OCI-LY1 (cell line): ENCODE data around the gene SLC17A1.

ENCODE experiments used
- CTCF ChIP-seq: fragments of 200-600 bp; sonication (generic), shearing (Covaris generic); IDR thresholded peaks from 2 replicates; pipeline ENCODE4 v1.5.1; 2017; ENCODE audit warnings: mild to moderate bottlenecking, antibody characterized with exemption, low read length, moderate library complexity, mixed read lengths
- EZH2 ChIP-seq: fragments of 200-600 bp; sonication (generic), shearing (Covaris generic); IDR thresholded peaks from 2 replicates; pipeline ENCODE4 v1.8.0; 2017; ENCODE audit warnings: borderline replicate concordance, mixed run types, mild to moderate bottlenecking, antibody characterized with exemption, low read length, moderate library complexity, mixed read lengths

- TF ChIP-seq CTCF (no peak), EZH2 (no peak)
These were observed 433 bp upstream of the SLC17A1 start for GRCh38 chr6:25832307-25832662.
